ENCODE results near the gene APOB. TPM values are rescaled to one million over a fixed set of nuclear protein-coding genes. Genes with fewer than 3 reads are reported as not detected.

Gene APOB
- total and polyA plus RNA-seq, 2 of the 13 experiments (the other 11 are each of a cell fraction or from before 2014, with no cell fraction given), result 1,569 to 2,515 TPM

DNA sequence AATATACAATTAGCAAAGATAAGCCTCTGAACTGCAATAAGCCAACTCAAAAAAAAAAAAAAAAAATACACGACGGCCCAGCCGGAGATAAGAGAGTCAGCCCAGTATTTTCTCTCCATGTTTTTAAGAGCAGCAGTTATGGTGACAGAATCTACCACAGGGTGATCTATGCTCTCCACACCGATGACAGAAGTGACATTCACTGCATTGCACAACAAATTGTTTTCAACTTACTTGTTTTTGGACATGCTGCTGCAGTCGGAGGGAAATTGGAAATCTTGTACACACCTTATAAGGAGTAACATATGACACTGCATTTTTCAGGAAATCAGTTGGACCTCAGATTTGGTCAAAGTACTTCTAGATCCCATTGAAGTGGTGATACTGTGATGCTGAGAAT lies 23.3 kb upstream of the APOB start (continued):
- TF ChIP-seq, protein P1, sequence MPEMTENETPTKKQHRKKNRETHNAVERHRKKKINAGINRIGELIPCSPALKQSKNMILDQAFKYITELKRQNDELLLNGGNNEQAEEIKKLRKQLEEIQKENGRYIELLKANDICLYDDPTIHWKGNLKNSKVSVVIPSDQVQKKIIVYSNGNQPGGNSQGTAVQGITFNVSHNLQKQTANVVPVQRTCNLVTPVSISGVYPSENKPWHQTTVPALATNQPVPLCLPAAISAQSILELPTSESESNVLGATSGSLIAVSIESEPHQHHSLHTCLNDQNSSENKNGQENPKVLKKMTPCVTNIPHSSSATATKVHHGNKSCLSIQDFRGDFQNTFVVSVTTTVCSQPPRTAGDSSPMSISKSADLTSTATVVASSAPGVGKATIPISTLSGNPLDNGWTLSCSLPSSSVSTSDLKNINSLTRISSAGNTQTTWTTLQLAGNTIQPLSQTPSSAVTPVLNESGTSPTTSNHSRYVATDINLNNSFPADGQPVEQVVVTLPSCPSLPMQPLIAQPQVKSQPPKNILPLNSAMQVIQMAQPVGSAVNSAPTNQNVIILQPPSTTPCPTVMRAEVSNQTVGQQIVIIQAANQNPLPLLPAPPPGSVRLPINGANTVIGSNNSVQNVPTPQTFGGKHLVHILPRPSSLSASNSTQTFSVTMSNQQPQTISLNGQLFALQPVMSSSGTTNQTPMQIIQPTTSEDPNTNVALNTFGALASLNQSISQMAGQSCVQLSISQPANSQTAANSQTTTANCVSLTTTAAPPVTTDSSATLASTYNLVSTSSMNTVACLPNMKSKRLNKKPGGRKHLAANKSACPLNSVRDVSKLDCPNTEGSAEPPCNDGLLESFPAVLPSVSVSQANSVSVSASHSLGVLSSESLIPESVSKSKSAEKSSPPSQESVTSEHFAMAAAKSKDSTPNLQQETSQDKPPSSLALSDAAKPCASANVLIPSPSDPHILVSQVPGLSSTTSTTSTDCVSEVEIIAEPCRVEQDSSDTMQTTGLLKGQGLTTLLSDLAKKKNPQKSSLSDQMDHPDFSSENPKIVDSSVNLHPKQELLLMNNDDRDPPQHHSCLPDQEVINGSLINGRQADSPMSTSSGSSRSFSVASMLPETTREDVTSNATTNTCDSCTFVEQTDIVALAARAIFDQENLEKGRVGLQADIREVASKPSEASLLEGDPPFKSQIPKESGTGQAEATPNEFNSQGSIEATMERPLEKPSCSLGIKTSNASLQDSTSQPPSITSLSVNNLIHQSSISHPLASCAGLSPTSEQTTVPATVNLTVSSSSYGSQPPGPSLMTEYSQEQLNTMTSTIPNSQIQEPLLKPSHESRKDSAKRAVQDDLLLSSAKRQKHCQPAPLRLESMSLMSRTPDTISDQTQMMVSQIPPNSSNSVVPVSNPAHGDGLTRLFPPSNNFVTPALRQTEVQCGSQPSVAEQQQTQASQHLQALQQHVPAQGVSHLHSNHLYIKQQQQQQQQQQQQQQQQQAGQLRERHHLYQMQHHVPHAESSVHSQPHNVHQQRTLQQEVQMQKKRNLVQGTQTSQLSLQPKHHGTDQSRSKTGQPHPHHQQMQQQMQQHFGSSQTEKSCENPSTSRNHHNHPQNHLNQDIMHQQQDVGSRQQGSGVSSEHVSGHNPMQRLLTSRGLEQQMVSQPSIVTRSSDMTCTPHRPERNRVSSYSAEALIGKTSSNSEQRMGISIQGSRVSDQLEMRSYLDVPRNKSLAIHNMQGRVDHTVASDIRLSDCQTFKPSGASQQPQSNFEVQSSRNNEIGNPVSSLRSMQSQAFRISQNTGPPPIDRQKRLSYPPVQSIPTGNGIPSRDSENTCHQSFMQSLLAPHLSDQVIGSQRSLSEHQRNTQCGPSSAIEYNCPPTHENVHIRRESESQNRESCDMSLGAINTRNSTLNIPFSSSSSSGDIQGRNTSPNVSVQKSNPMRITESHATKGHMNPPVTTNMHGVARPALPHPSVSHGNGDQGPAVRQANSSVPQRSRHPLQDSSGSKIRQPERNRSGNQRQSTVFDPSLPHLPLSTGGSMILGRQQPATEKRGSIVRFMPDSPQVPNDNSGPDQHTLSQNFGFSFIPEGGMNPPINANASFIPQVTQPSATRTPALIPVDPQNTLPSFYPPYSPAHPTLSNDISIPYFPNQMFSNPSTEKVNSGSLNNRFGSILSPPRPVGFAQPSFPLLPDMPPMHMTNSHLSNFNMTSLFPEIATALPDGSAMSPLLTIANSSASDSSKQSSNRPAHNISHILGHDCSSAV (CRISPR knock-in tag; IDR thresholded peaks at IDR 0.05; ENCODE audit: borderline replicate concordance), result no peak
- TF ChIP-seq KLF6 (CRISPR knock-in tag; IDR thresholded peaks at IDR 0.05) (no peak), KMT2B (CRISPR knock-in tag; IDR thresholded peaks at IDR 0.05) (0 out of 2 replicates have a peak, but pooled peaks have one; percentile 42), XRCC5 (optimal IDR thresholded peaks at IDR 0.05; ENCODE audit: low read length) (no peak), RCOR2 (CRISPR knock-in tag; IDR thresholded peaks at IDR 0.05) (peak; percentile 79; the same call in 1 of the 2 replicates), HOXA5 (CRISPR knock-in tag; IDR thresholded peaks at IDR 0.05) (0 out of 2 replicates have a peak, but pooled peaks have one; percentile 41), CCDC6 (CRISPR knock-in tag; IDR thresholded peaks at IDR 0.05) (peak; percentile 47; the same call in 1 of the 2 replicates), HDAC2 (CRISPR knock-in tag; IDR thresholded peaks at IDR 0.05) (peak; percentile 89), EEA1 (CRISPR knock-in tag; IDR thresholded peaks at IDR 0.05; ENCODE audit: borderline replicate concordance) (no peak), ZNF180 (CRISPR knock-in tag; IDR thresholded peaks at IDR 0.05; ENCODE audit: borderline replicate concordance, low read depth) (no peak), RBAK (CRISPR knock-in tag; IDR thresholded peaks at IDR 0.05) (no peak), SKI (IDR thresholded peaks at IDR 0.05; ENCODE audit: partially characterized antibody) (peak; percentile 26), ZNF501 (CRISPR knock-in tag; IDR thresholded peaks at IDR 0.05) (no peak), REPIN1 (CRISPR knock-in tag; IDR thresholded peaks at IDR 0.05; ENCODE audit: borderline replicate concordance, low read depth) (0 out of 2 replicates have a peak, but pooled peaks have one; percentile 17)
- TF ChIP-seq, protein P2, sequence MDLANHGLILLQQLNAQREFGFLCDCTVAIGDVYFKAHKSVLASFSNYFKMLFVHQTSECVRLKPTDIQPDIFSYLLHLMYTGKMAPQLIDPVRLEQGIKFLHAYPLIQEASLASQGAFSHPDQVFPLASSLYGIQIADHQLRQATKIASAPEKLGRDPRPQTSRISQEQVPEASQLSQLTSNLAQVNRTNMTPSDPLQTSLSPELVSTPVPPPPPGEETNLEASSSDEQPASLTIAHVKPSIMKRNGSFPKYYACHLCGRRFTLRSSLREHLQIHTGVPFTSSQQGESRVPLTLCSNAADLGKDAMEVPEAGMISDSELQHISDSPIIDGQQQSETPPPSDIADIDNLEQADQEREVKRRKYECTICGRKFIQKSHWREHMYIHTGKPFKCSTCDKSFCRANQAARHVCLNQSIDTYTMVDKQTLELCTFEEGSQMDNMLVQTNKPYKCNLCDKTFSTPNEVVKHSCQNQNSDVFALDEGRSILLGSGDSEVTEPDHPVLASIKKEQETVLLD (CRISPR knock-in tag; IDR thresholded peaks at IDR 0.05; ENCODE audit: low read depth), result no peak
- TF ChIP-seq, protein P3, sequence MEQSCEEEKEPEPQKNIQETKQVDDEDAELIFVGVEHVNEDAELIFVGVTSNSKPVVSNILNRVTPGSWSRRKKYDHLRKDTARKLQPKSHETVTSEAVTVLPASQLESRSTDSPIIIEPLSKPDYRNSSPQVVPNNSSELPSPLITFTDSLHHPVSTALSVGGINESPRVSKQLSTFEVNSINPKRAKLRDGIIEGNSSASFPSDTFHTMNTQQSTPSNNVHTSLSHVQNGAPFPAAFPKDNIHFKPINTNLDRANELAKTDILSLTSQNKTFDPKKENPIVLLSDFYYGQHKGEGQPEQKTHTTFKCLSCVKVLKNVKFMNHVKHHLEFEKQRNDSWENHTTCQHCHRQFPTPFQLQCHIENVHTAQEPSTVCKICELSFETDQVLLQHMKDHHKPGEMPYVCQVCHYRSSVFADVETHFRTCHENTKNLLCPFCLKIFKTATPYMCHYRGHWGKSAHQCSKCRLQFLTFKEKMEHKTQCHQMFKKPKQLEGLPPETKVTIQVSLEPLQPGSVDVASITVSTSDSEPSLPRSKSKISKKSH (CRISPR knock-in tag; IDR thresholded peaks at IDR 0.05; ENCODE audit: borderline replicate concordance), result no peak

All from HepG2 (cell line).